HepG2 (cell line): ENCODE measurements around the gene MAML1. TPM values are rescaled to one million over a fixed set of nuclear protein-coding genes. Genes with fewer than 3 reads are reported as not detected.

ENCODE experiments used
- HNRNPL ChIP-seq: fragments of 200-400 bp; formaldehyde crosslinking; IDR thresholded peaks from 2 replicates; pipeline ENCODE4 v1.6.1; 2017; ENCODE audit warnings: mild to moderate bottlenecking, low read depth, low read length
- ISL2 ChIP-seq: sonication (generic); formaldehyde crosslinking; IDR thresholded peaks from 2 replicates; pipeline ENCODE4 v1.5.0; 2020; ENCODE audit warnings: missing genetic modification reagents
- KDM5B ChIP-seq: sonication (generic); formaldehyde crosslinking; IDR thresholded peaks from 2 replicates; pipeline ENCODE4 v1.4.0; 2020; ENCODE audit warnings: missing genetic modification reagents, mild to moderate bottlenecking, borderline replicate concordance
- PTBP1 ChIP-seq: fragments of 200-400 bp; formaldehyde crosslinking; IDR thresholded peaks from 2 replicates; pipeline ENCODE4 v1.6.1; 2018; ENCODE audit warnings: low read length, low read depth; ENCODE audit not compliant: poor library complexity, severe bottlenecking
- RBM22 ChIP-seq: fragments of 200-400 bp; formaldehyde crosslinking; optimal IDR thresholded peaks from 2 replicates; pipeline ENCODE3; 2017; ENCODE audit warnings: mild to moderate bottlenecking, low read length, moderate library complexity
- SNAPC4 ChIP-seq: sonication (generic); formaldehyde crosslinking; IDR thresholded peaks from 2 replicates; pipeline ENCODE4 v1.4.0; 2020; ENCODE audit warnings: mild to moderate bottlenecking, missing genetic modification reagents
- SRF ChIP-seq: IDR thresholded peaks from 2 replicates; pipeline ENCODE4 v1.6.1; 2011; ENCODE audit warnings: mild to moderate bottlenecking, low read depth, low read length, moderate library complexity
- ZBTB38 ChIP-seq: sonication (generic); formaldehyde crosslinking; IDR thresholded peaks from 2 replicates; pipeline ENCODE4 v1.5.1; 2020; ENCODE audit warnings: mild to moderate bottlenecking, missing genetic modification reagents
- ZBTB7B ChIP-seq: sonication (generic); formaldehyde crosslinking; IDR thresholded peaks from 2 replicates; pipeline ENCODE4 v1.4.0; 2020; ENCODE audit warnings: missing genetic modification reagents
- ZNF180 ChIP-seq: sonication (generic); formaldehyde crosslinking; IDR thresholded peaks from 2 replicates; pipeline ENCODE4 v1.4.0; 2020; ENCODE audit warnings: low read depth, missing genetic modification reagents, borderline replicate concordance
- ZNF225 ChIP-seq: sonication (generic); formaldehyde crosslinking; IDR thresholded peaks from 2 replicates; pipeline ENCODE4 v1.4.0; 2020; ENCODE audit warnings: mild to moderate bottlenecking, missing genetic modification reagents
- polyA plus RNA-seq, 8 experiments: library from polyadenylated mRNA; depleted of rRNA in 3 of 8; stranded (reverse) in 7 of 8; unstranded in 1 of 8; fragments of >200 nt; fragmentation: Illumina TruSeq in 4 of 8; extraction: Trizol in 4 of 8; gene quantifications; 2 replicates each; pipeline versions ENCODE4 v1.2.1 to v1.2.3, GENCODE V29; 2011 to 2016; ENCODE audit warnings: low read depth in 4 of 8, missing spikeins in 1 of 8, mixed read lengths in 1 of 8; ENCODE audit not compliant: insufficient read depth in 1 of 8
- total RNA-seq, 5 experiments: library from RNA; depleted of rRNA; stranded (reverse); fragments of >200 nt; fragmentation: Illumina TruSeq; extraction: Trizol; gene quantifications; 2 replicates each; pipeline ENCODE4 v1.2.3, GENCODE V29; 2016; ENCODE audit warnings: low read depth in 1 of 5

Gene MAML1
- total and polyA plus RNA-seq, 2 of the 13 experiments (the other 11 are each of a cell fraction or from before 2014, with no cell fraction given): 10.0 to 10.8 TPM

DNA sequence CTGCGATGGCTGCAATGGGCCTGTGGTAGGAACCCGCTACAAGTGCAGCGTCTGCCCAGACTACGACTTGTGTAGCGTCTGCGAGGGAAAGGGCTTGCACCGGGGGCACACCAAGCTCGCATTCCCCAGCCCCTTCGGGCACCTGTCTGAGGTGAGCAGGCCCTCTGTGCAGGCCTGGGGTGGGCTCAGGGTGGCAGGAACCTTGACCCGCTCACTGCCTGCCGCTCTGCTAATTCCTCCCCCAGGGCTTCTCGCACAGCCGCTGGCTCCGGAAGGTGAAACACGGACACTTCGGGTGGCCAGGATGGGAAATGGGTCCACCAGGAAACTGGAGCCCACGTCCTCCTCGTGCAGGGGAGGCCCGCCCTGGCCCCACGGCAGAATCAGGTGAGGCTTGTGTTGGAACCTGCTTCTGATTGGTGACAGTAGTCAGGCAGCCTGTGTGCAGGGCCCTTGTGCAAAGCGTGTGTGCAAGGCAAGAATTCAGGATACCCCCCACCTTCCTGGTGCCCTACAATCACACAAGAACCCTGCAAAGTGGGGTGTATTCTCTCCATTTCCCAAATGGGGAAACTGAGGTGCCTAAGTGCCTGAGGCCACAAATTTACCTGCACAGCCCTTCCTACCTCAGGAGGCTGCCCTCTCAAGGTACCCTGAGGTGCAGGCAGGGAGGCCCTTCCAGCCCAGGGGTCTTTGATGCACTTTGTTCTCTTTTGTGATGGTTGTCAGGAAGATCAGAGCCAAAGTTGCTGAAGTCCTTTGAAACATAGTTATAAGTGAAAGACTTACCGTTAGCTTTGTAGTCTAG, 91.5 kb downstream of the MAML1 start (continued):
- TF ChIP-seq SNAPC4 (CRISPR knock-in tag) (no peak), SRF (no peak), HNRNPL (0 out of 2 replicates have a peak, but pooled peaks have one; percentile 47), RBM22 (peak; percentile 63), PTBP1 (peak; percentile 3), ISL2 (peak; percentile 42; the same call in 1 of the 2 replicates), KDM5B (CRISPR knock-in tag) (peak; percentile 47; the same call in 1 of the 2 replicates), ZBTB38 (CRISPR knock-in tag) (peak; percentile 75; the same call in 1 of the 2 replicates), ZBTB7B (CRISPR knock-in tag) (no peak), ZNF180 (CRISPR knock-in tag) (no peak), ZNF225 (CRISPR knock-in tag) (peak; percentile 40; the same call in 1 of the 2 replicates)
